GDM1 (cell line): ENCODE measurements around the gene TAS2R43.
"Not testable (repeated sequence)": the region's sequence is repeated elsewhere in the genome, so short reads cannot be mapped to it uniquely, and the experiment has no call there.

ENCODE experiments used
- DNase-seq: peaks from one replicate; lab custom pipeline; 2025; lab: John Stamatoyannopoulos, UW

TAS2R43 gene

GRCh38 chr12:11092128-11092527, at the start of gene TAS2R43:
TSS of gene TAS2R43 (minus strand) at chr12:11092313. CDS start at chr12:11092229, 84 bp downstream.
- no peak for DNase-seq

GRCh38 chr12:11136075-11136474, 44.0 kb upstream of the TAS2R43 start:
- DNase-seq: no peak

GRCh38 chr12:11134305-11134704, 42.2 kb upstream of the TAS2R43 start, which contains the start of gene TAS2R30:
TSS of gene TAS2R30 (minus strand) at chr12:11134644. CDS start at chr12:11134244, 400 bp downstream.
- DNase-seq: no peak

GRCh38 chr12:11133816-11134215, 41.7 kb upstream of the TAS2R43 start:
- no peak for DNase-seq

- no peak for DNase-seq
Measured at GRCh38 chr12:11133162-11133561, 41.0 kb upstream of the TAS2R43 start.

- no peak for DNase-seq
Measured at GRCh38 chr12:11130999-11131398, 38.9 kb upstream of the TAS2R43 start.

GRCh38 chr12:11130382-11130781, 38.3 kb upstream of the TAS2R43 start:
- no peak for DNase-seq

- not testable (repeated sequence) for DNase-seq
Measured at GRCh38 chr12:11114130-11114529, 22.0 kb upstream of the TAS2R43 start.

GRCh38 chr12:11111213-11111612, 19.1 kb upstream of the TAS2R43 start:
- not testable (repeated sequence) for DNase-seq

GRCh38 chr12:11108862-11109261, 16.7 kb upstream of the TAS2R43 start:
- no peak for DNase-seq

- no peak for DNase-seq
Measured at GRCh38 chr12:11107719-11108118, 15.6 kb upstream of the TAS2R43 start.

- no peak for DNase-seq
Measured at GRCh38 chr12:11106288-11106687, 14.2 kb upstream of the TAS2R43 start.

- no peak for DNase-seq
Measured at GRCh38 chr12:11105546-11105945, 13.4 kb upstream of the TAS2R43 start.

- not testable (repeated sequence) for DNase-seq
Measured at GRCh38 chr12:11094910-11095309, 2.8 kb upstream of the TAS2R43 start.

GRCh38 chr12:11089246-11089645, 2.9 kb downstream of the TAS2R43 start:
- no peak for DNase-seq

GRCh38 chr12:11085419-11085818, 6.7 kb downstream of the TAS2R43 start:
- no peak for DNase-seq

GRCh38 chr12:11081987-11082386, 10.1 kb downstream of the TAS2R43 start:
- DNase-seq: no peak

GRCh38 chr12:11078246-11078645, 13.9 kb downstream of the TAS2R43 start:
- no peak for DNase-seq

GRCh38 chr12:11075642-11076041, 16.5 kb downstream of the TAS2R43 start:
- DNase-seq: no peak

- no peak for DNase-seq
Measured at GRCh38 chr12:11071414-11071813, 20.7 kb downstream of the TAS2R43 start.

- no peak for DNase-seq
Measured at GRCh38 chr12:11070999-11071398, 21.1 kb downstream of the TAS2R43 start.

GRCh38 chr12:11069854-11070365, 22.2 kb downstream of the TAS2R43 start:
- no peak for DNase-seq

- no peak for DNase-seq
Measured at GRCh38 chr12:11067514-11067913, 24.6 kb downstream of the TAS2R43 start.

- DNase-seq: not testable (repeated sequence)
Measured at GRCh38 chr12:11062194-11062593, 29.9 kb downstream of the TAS2R43 start, which contains the start of gene TAS2R46. TSS of gene TAS2R46 (minus strand) at chr12:11062294. CDS start at chr12:11062294, 0 bp downstream.
